GM10248 (cell line): ENCODE results near the gene IMMP2L.

Experiments
- CTCF ChIA-PET: fragments of 300-600 bp; sonication (Branson Sonifier 250); formaldehyde crosslinking; extraction: SDS; loops from one replicate; lab custom pipeline; 2021; ENCODE audit warnings: antibody characterized with exemption; lab: Yijun Ruan, JAX
- POLR2A ChIA-PET: fragments of 350-650 bp; sonication (Branson Sonifier 250); formaldehyde crosslinking; extraction: SDS; loops from one replicate; lab custom pipeline; 2020; ENCODE audit warnings: antibody characterized with exemption; lab: Yijun Ruan, JAX
- DNase-seq: peaks from one replicate; pipeline ENCODE4 v3.0.0; 2012; ENCODE audit errors: extremely low spot score
- CTCF ChIP-seq: IDR thresholded peaks from 2 replicates; pipeline ENCODE4 v1.5.1; 2012; ENCODE audit warnings: mild to moderate bottlenecking, low read depth; ENCODE audit errors: extremely low read depth, missing control alignments, control extremely low read depth

IMMP2L gene

GRCh38 chr7:110803602-110804143, 758.6 kb downstream of the IMMP2L start:
- ChIA-PET POLR2A (no interaction called here), CTCF (interaction anchor here (1.1 kb wide), 1 partner anchor 16 kb away, joined by 3 read pairs; no protein-coding TSS in a partner anchor)
- no peak for DNase-seq
- no peak for TF ChIP-seq CTCF

DNA sequence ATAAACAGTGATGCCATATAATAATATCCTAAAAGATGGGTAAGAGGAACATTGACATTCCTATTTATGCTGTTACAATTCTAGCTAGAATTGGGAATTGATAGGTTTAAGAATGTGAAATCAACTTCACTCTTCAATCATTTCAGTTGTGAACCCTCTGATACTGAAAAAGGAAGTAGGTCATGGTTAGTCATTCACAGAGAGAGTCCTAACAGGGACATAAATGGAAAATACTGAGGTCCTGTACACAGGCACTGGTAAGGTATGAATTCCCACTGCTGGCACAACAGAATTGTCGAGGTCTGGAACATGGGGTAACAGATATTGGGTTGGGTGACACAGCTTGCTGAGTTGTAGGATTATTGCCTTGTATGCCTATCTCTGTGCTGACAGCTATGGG, 760.8 kb downstream of the IMMP2L start:
- CTCF ChIA-PET: interaction anchor here (1.3 kb wide), 1 partner anchor 9 kb away, joined by 3 read pairs; no protein-coding TSS in a partner anchor
- POLR2A ChIA-PET: no interaction called here
- DNase-seq: no peak
- TF ChIP-seq CTCF: no peak

DNA sequence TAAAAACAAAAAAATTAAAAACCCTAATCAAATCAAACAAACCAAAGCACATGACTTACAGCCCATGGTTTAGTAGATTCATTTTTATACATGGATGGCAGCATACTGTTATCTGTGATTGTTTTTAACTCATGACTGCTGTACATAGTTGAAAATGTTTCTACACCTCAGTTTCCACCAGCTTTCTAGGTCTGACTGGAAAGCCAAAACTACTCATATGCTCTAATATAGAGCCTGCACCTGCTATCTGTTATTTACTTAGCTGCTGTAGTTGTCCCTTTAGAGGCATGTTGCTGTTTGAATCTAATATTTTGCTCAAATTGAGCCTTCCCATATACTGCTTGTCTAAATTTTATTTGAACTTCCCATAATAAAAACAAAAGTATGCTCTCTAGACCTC, 761.3 kb downstream of the IMMP2L start:
- DNase-seq: no peak
- no peak for TF ChIP-seq CTCF
- ChIA-PET POLR2A (no interaction called here), CTCF (interaction anchor here (1.3 kb wide), 1 partner anchor 9 kb away, joined by 3 read pairs; no protein-coding TSS in a partner anchor)

- TF ChIP-seq CTCF: no peak
- CTCF ChIA-PET: no interaction called here
- POLR2A ChIA-PET: no interaction called here
- no peak for DNase-seq
Measured at GRCh38 chr7:110797656-110798055, 764.6 kb downstream of the IMMP2L start.

DNA sequence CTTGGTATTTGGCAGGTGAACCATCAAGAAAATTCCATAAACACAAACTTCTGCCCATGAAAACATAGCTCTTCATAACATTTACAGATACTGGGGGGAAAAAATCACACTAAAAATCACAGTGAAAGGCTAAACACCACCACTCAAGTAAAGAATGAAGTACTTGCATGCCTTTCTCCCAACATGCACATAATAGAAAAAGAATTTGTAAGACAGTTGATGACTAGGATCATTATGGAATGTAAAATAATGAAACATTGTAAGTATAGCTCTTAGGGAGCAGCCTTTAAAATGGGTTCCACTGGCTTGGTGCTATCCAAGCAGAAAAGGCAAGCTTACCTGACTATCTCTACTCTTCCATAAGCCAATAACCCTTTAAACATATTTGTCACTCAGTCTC, 771.3 kb downstream of the IMMP2L start:
- CTCF ChIA-PET: interaction anchor here (1.7 to 2.1 kb wide), 2 partner anchors 8 to 63 kb away, joined by 3 to 10 read pairs; no protein-coding TSS in a partner anchor
- no peak for DNase-seq
- TF ChIP-seq CTCF: no peak
- POLR2A ChIA-PET: no interaction called here

- no peak for DNase-seq
- TF ChIP-seq CTCF: no peak
- ChIA-PET CTCF (interaction anchor here (1.0 to 1.5 kb wide), 2 partner anchors 9 to 16 kb away, joined by 4 to 5 read pairs; no protein-coding TSS in a partner anchor), POLR2A (no interaction called here)
Measured at GRCh38 chr7:110786328-110786965, 775.8 kb downstream of the IMMP2L start.
